OCI-LY3 (cell line): Measurements from ENCODE around the gene ZEB2.

Experiments used
- H2AFZ ChIP-seq: fragments of 200-600, 300-600 bp; shearing (Covaris generic); 2 replicates; pipeline ENCODE4 v1.6.0; 2014; ENCODE audit warnings: antibody characterized with exemption, low read depth, low read length
- H3K27ac ChIP-seq: fragments of 200-600, 300-600 bp; sonication (generic); 2 replicates; pipeline ENCODE4 v1.5.1; 2014; ENCODE audit warnings: mild to moderate bottlenecking, low read length, moderate library complexity, mixed read lengths
- H3K27me3 ChIP-seq: fragments of 200-600, 300-600 bp; sonication (generic); 2 replicates; pipeline ENCODE4 v1.6.1; 2014; ENCODE audit warnings: low read depth, low read length, mixed read lengths
- H3K36me3 ChIP-seq: fragments of 200-600, 300-600 bp; sonication (generic); replicated peaks from 2 replicates; pipeline ENCODE3; 2014; ENCODE audit warnings: low read depth, low read length, mixed read lengths
- H3K4me1 ChIP-seq: fragments of 300-600, 200-600 bp; sonication (generic); 2 replicates; pipeline ENCODE4 v1.6.1; 2014; ENCODE audit warnings: low read length, mixed read lengths
- H3K4me2 ChIP-seq: fragments of 200-600, 300-600 bp; sonication (generic); 2 replicates; pipeline ENCODE4 v1.6.1; 2014; ENCODE audit warnings: low read length, mixed read lengths
- H3K4me3 ChIP-seq: fragments of 300-600, 200-600 bp; sonication (generic); 2 replicates; pipeline ENCODE4 v1.5.1; 2014; ENCODE audit warnings: antibody characterized with exemption, mild to moderate bottlenecking, low read length, moderate library complexity
- H3K79me2 ChIP-seq: fragments of 300-600, 200-600 bp; shearing (Covaris generic); 2 replicates; pipeline ENCODE4 v1.6.1; 2014; ENCODE audit warnings: mild to moderate bottlenecking, low read length, mixed read lengths
- H3K9ac ChIP-seq: fragments of 300-600, 200-600 bp; shearing (Covaris generic); 2 replicates; pipeline ENCODE4 v1.6.0; 2014; ENCODE audit warnings: mild to moderate bottlenecking, low read length, moderate library complexity
- H3K9me3 ChIP-seq: fragments of 200-600, 300-600 bp; shearing (Covaris generic); 2 replicates; pipeline ENCODE4 v1.6.1; 2014; ENCODE audit warnings: low read length, mixed read lengths; ENCODE audit not compliant: insufficient read depth
- H4K20me1 ChIP-seq: fragments of 200-600, 300-600 bp; sonication (generic); 2 replicates; pipeline ENCODE4 v1.6.1; 2016; ENCODE audit warnings: low read length, mixed read lengths; ENCODE audit not compliant: insufficient read depth
- CTCF ChIP-seq: fragments of 200-600, 300-600 bp; sonication (generic); IDR thresholded peaks from 2 replicates; pipeline ENCODE4 v1.5.1; 2014; ENCODE audit warnings: antibody characterized with exemption, low read length, low read depth
- EZH2phosphoT487 ChIP-seq: fragments of 200-600 bp; shearing (Covaris generic); IDR thresholded peaks from 2 replicates; pipeline ENCODE4 v1.6.1; 2018; ENCODE audit warnings: antibody characterized with exemption, mixed run types, low read depth

ZEB2 gene

GRCh38 chr2:144430722-144431391, 89.1 kb downstream of the ZEB2 start:
- H3K36me3 ChIP-seq, result peaks cover 4% of the 10 kb centered on the region
- peak overlapping the region; percentile 29 for H3K9ac ChIP-seq
- peaks cover 3% of the 10 kb centered on the region; the same call in 1 of the 2 replicates for H3K79me2 ChIP-seq
- no peaks in the 10 kb centered on the region for H3K9me3 ChIP-seq
- H3K4me2 ChIP-seq, result peak overlapping the region; percentile 73
- peak overlapping the region; percentile 73 for H3K4me3 ChIP-seq
- H3K27ac ChIP-seq, result no peak overlapping the region
- peaks cover 32% of the 10 kb centered on the region for H3K4me1 ChIP-seq
- H4K20me1 ChIP-seq, result 0 out of 2 replicates have a peak, but pooled peaks cover 7% of the 10 kb centered on the region
- H3K27me3 ChIP-seq, result no peaks in the 10 kb centered on the region
- TF ChIP-seq EZH2phosphoT487 (no peak), CTCF (no peak)
- H2AFZ ChIP-seq, result no peak overlapping the region

- H3K27me3 ChIP-seq, result no peaks in the 10 kb centered on the region
- no peak overlapping the region for H3K9ac ChIP-seq
- no peak overlapping the region for H3K4me2 ChIP-seq
- H3K4me1 ChIP-seq, result peaks cover 35% of the 10 kb centered on the region
- no peak overlapping the region for H2AFZ ChIP-seq
- H3K79me2 ChIP-seq, result peaks cover 3% of the 10 kb centered on the region; the same call in 1 of the 2 replicates
- no peaks in the 10 kb centered on the region for H3K9me3 ChIP-seq
- 0 out of 2 replicates have a peak, but pooled peaks cover 4% of the 10 kb centered on the region for H4K20me1 ChIP-seq
- no peak overlapping the region for H3K4me3 ChIP-seq
- no peak overlapping the region for H3K27ac ChIP-seq
- H3K36me3 ChIP-seq, result no peaks in the 10 kb centered on the region
- TF ChIP-seq EZH2phosphoT487, result no peak
These were observed 90.4 kb downstream of the ZEB2 start for GRCh38 chr2:144429396-144430112.

GRCh38 chr2:144426981-144427479, 92.9 kb downstream of the ZEB2 start:
- Histone ChIP-seq H3K27me3 (no peaks in the 10 kb centered on the region), H2AFZ (no peak overlapping the region), H3K36me3 (peaks cover 3% of the 10 kb centered on the region), H3K9ac (no peak overlapping the region), H3K79me2 (peaks cover 3% of the 10 kb centered on the region; the same call in 1 of the 2 replicates), H3K4me2 (0 out of 2 replicates have a peak overlapping the region, but pooled peaks have one; percentile 52), H3K27ac (no peak overlapping the region), H3K4me1 (peaks cover 36% of the 10 kb centered on the region), H3K4me3 (no peak overlapping the region), H3K9me3 (no peaks in the 10 kb centered on the region), H4K20me1 (no peaks in the 10 kb centered on the region)
- TF ChIP-seq CTCF, result no peak
- TF ChIP-seq EZH2phosphoT487, result no peak

GRCh38 chr2:144426355-144426754, 93.6 kb downstream of the ZEB2 start:
- Histone ChIP-seq H3K36me3 (peaks cover 3% of the 10 kb centered on the region), H3K4me1 (peaks cover 37% of the 10 kb centered on the region), H4K20me1 (no peaks in the 10 kb centered on the region), H3K27me3 (no peaks in the 10 kb centered on the region), H2AFZ (no peak overlapping the region), H3K9ac (no peak overlapping the region), H3K79me2 (peaks cover 3% of the 10 kb centered on the region; the same call in 1 of the 2 replicates), H3K9me3 (no peaks in the 10 kb centered on the region), H3K4me3 (no peak overlapping the region), H3K27ac (0 out of 2 replicates have a peak overlapping the region, but pooled peaks have one; percentile 7), H3K4me2 (peak overlapping the region; percentile 52)
- TF ChIP-seq EZH2phosphoT487 (no peak), CTCF (no peak)
